Activated T-cell treated with anti-CD3 and anti-CD28 coated beads, Interleukin-2, amount 50 U/mL, for 4 hours (primary cell): ENCODE results near the gene TNFAIP3. TPM values are rescaled to one million over a fixed set of nuclear protein-coding genes. Genes with fewer than 3 reads are reported as not detected.

Experiments used
- ATAC-seq, 2 donors: fragments of 200-7000 bp; cut with Tn5 transposase; one replicate each; pipeline ENCODE4 v1.10.0; 2021
- DNase-seq: peaks from one replicate; pipeline ENCODE4 v3.0.0-alpha.2; 2020
- H3K27me3 Mint-ChIP-seq: one replicate; pipeline ENCODE4 v1.8.0; 2021; ENCODE audit warnings: low read depth, mixed read lengths
- H3K36me3 Mint-ChIP-seq: one replicate; pipeline ENCODE4 v1.8.0; 2022; ENCODE audit warnings: mixed read lengths; ENCODE audit not compliant: insufficient read depth
- H3K4me1 Mint-ChIP-seq: one replicate; pipeline ENCODE4 v1.8.0; 2021; ENCODE audit warnings: low read depth, mixed read lengths
- H3K4me3 Mint-ChIP-seq: one replicate; pipeline ENCODE4 v1.8.0; 2021; ENCODE audit warnings: mild to moderate bottlenecking, moderate library complexity, mixed read lengths
- H3K9me3 Mint-ChIP-seq: one replicate; pipeline ENCODE4 v1.8.0; 2021; ENCODE audit warnings: mixed read lengths
- total RNA-seq, 3 donors: library from RNA; stranded (reverse); gene quantifications; one replicate each; pipeline ENCODE4 v1.2.1, GENCODE V29; 2021

The TNFAIP3 gene
- total RNA-seq, 3 donors from 2014 or later, result 254 to 441 (median 334) TPM

DNA sequence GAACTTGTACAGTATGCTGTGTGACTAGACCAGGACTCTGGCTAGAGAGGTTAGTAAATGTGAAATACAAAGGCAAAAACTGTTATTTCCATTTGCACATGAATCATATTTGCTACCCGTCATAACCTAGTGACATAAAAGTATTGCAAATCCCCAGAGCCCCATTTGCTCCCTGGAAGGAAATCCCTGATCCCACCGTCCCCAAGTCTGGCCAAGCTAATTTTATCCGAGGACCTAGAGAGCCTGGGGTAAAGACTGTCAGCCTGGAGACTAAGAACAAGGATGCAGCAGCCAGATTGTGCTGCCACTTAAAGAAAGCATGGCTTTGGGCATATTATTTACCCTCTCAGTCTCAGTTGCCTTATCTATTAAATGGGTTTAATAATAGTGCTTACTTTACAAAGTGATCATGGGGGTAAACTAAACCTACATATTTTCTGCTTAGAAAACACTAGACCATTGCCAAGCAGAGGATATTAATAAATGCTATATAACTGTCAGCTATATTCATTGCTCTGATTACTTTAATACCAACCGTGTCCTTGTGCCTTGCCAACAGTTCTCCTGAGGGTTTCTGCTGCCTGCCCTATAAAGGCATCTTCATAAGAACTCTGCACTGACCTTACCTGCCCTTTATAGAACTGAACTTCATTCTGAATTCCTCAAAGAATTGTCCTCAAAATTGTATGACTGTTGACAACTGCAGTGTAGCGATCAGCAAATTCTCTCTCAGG, 16.9 kb upstream of the TNFAIP3 start:
- H3K4me3 Mint-ChIP-seq, result no peak overlapping the region
- no peak for DNase-seq
- no peaks in the 10 kb centered on the region for H3K27me3 Mint-ChIP-seq

DNA sequence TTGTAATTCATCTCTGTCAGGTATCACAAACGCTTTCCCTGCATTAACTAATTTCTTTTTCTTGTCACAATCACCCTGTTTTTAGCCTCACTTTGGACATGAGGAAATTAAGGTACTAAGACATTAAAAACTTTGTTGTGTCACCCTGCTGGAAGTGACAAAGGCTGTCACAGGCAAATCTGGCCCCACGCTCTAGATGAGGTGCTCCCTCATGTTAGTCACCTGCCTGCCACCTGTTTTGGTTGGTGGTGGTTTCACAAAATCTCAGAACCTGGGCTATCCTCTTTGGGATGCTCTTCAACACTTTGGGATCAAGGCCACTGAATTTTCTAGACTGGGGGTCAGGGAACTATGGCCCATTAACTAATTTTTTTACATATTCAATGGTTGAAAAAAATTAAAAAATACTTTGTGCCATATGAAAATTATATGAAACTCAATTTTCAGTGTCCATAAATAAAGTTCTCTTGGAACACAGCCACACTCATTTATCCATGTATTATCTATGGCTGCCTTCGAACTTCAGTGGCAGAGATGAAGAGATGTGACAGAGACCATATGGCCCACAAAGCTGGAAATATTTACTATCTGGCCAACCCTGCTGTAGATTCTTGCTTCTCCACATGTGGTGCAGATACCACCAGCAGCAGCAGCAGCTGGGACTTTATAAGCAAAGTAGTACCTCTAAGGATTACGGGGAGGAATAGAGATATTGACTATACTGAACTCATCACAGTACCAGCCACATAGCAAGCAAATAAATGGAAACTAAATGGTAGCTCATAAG, 16.1 kb upstream of the TNFAIP3 start:
- Mint-ChIP-seq H3K4me1 (peaks cover 36% of the 10 kb centered on the region), H3K36me3 (peaks cover 4% of the 10 kb centered on the region), H3K9me3 (peaks cover 5% of the 10 kb centered on the region), H3K4me3 (no peak overlapping the region), H3K27me3 (no peaks in the 10 kb centered on the region)
- no peak for DNase-seq
- no peak for ATAC-seq

More for the DNA sequence above, 16.9 kb upstream of the TNFAIP3 start:
- no peak for ATAC-seq
- H3K4me1 Mint-ChIP-seq, result peaks cover 36% of the 10 kb centered on the region
- no peaks in the 10 kb centered on the region for H3K9me3 Mint-ChIP-seq
- H3K36me3 Mint-ChIP-seq, result no peaks in the 10 kb centered on the region

DNA sequence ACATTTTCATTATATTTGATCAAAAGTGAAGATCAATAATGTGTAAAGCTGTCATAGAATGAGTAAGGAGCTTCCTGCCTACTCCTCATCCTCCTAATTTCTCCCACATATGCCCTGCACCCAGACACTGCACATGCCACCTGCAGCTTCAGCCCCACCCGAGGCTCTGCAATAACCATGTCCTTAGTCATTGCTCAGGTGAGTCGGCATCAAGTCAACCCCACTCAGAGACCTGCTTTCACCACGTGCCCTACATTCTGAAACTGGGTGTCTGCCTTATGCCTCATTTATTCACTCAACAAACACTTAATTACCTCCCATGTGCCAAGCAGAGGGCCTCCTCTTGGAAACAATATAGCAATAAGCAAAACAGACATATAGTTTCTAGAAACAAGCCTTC, 15.4 kb upstream of the TNFAIP3 start:
- Mint-ChIP-seq H3K9me3 (peaks cover 8% of the 10 kb centered on the region), H3K36me3 (peaks cover 9% of the 10 kb centered on the region), H3K27me3 (no peaks in the 10 kb centered on the region), H3K4me1 (peaks cover 36% of the 10 kb centered on the region), H3K4me3 (no peak overlapping the region)
- ATAC-seq, result peak; percentile 47 to 54
- no peak for DNase-seq

DNA sequence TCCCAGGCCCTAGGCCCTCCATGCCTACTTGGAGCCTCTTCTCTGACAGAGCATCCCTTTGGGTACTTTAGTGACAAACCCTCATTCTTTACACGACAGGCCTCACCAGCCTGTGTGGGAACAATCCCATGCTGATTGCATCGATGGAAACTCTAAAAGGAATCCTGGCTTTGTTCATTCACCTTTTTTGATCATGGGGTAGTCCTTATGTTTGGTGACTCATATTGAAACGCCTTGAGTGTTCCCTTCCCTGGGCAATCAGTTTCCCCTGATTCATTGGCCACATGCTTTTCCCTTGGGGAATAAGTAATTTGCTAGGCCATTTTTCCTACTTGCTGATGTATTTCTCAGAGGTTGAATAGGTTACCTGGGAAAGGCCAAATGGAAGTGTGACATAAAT, 14.7 kb upstream of the TNFAIP3 start:
- no peak for ATAC-seq
- peaks cover 36% of the 10 kb centered on the region for H3K4me1 Mint-ChIP-seq
- H3K9me3 Mint-ChIP-seq, result peaks cover 8% of the 10 kb centered on the region
- H3K36me3 Mint-ChIP-seq, result peaks cover 11% of the 10 kb centered on the region
- DNase-seq, result no peak
- H3K4me3 Mint-ChIP-seq, result no peak overlapping the region
- no peaks in the 10 kb centered on the region for H3K27me3 Mint-ChIP-seq

DNA sequence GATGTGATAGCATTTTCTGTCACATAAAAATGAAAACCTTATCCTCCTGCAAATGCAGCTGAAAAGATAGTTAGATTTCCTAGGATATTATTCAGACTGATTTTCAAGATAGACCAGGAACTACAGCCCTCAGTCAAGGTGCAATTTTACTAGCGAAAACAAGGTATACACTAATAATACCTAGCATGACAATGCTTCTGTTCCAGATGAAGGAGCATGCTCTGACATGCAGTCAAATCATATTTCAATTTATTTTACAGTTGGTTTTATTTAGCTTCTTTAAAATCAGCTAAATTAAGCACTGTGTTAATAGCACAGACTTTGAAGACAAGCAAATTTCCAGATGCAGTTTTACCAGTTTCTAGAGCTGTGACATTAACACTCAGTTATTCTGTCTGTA, 14.2 kb upstream of the TNFAIP3 start:
- no peaks in the 10 kb centered on the region for H3K27me3 Mint-ChIP-seq
- peaks cover 16% of the 10 kb centered on the region for H3K36me3 Mint-ChIP-seq
- ATAC-seq, result no peak
- H3K4me3 Mint-ChIP-seq, result no peak overlapping the region
- peaks cover 36% of the 10 kb centered on the region for H3K4me1 Mint-ChIP-seq
- DNase-seq, result no peak
- peaks cover 8% of the 10 kb centered on the region for H3K9me3 Mint-ChIP-seq

DNA sequence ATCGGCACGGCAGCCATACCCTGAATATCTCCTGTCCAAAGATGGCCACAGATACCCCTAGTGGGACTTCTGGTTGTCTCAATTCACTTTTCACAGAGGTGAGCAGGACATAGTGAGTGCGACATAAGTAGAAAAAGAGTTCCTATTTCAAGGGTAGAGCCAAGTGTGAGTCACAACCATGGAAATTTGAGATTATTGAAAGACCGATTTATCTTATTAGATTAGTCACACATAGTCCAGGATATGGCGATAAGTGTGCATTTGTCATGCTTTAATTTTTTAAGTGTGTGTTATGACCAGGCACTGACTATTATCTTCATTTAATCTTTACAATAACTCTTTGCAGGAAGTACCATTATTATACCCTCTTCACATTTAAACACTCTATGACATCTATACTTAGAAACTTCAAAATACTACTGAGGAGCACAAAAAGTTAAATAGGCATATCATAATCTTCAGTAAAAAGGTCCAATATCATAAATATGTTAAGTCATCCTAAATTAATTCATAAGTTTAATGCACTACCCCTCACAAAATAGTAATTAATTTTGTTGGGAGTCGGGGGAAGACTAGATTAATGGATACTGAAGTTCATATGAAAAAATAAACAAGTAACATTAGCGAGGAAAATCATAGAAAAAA, 13.4 kb upstream of the TNFAIP3 start:
- peaks cover 8% of the 10 kb centered on the region for H3K9me3 Mint-ChIP-seq
- H3K4me3 Mint-ChIP-seq, result no peak overlapping the region
- DNase-seq (no peak), ATAC-seq (no peak)
- peaks cover 19% of the 10 kb centered on the region for H3K36me3 Mint-ChIP-seq
- peaks cover 36% of the 10 kb centered on the region for H3K4me1 Mint-ChIP-seq
- no peaks in the 10 kb centered on the region for H3K27me3 Mint-ChIP-seq

DNA sequence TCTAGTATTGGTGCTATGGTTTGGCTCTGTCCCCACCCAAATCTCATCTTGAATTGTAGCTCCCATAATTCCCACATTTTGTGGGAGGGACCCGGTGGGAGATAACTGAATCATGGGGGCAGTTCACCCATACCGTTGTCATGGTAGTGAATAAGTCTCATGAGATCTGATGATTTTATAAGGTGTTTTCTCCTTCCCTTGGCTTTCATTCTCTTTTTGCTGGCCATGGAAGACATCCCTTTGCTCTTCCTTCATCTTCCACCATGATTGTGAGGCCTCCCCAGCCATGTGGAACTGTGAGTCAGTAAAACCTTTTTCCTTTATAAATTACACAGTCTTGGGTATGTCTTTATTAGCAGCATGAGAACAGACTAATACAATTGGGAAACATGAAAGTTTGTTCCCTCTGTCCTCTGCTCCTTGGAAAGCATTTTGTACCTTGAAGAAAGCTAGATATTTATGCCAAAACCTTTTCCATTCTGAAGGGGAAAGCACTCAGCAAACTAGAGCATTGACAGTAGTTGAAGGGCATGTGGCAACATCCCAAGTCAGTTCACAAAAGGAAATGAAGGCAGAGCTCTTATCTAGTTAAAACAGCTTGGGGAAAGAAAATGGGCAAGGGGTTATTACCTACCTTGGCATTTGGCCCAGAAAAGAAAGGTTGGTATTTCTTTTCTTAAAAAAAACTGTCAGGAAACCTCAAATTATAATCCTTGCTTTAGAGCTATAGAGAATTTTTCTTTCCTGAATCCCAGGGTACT, 10.7 kb upstream of the TNFAIP3 start:
- DNase-seq, result no peak
- no peak overlapping the region for H3K4me3 Mint-ChIP-seq
- peaks cover 8% of the 10 kb centered on the region for H3K9me3 Mint-ChIP-seq
- H3K36me3 Mint-ChIP-seq, result peaks cover 24% of the 10 kb centered on the region
- ATAC-seq, result no peak
- H3K27me3 Mint-ChIP-seq, result no peaks in the 10 kb centered on the region
- peaks cover 18% of the 10 kb centered on the region for H3K4me1 Mint-ChIP-seq

DNA sequence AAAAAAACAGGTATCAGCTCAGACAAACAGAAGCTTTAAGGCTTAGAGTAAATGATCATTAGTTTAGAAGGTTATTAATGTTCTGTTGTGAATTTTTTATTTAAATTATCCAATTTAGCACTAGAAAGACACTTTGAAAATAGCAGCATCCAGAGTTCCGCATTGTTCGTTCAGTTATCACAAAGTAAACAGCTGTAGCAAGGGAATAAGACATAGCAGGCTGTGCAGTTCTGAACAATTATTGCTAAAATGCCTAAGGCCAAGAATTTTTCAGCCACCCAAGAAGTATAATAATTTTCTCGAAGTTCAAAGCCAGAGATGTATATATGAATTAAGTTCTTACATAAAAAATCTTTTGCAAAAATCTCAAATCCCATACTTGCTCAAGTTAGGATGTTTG, 8.0 kb upstream of the TNFAIP3 start:
- no peak for ATAC-seq
- Mint-ChIP-seq H3K4me1 (peaks cover 8% of the 10 kb centered on the region), H3K9me3 (peaks cover 8% of the 10 kb centered on the region), H3K27me3 (no peaks in the 10 kb centered on the region), H3K4me3 (no peak overlapping the region), H3K36me3 (peaks cover 28% of the 10 kb centered on the region)
- no peak for DNase-seq

DNA sequence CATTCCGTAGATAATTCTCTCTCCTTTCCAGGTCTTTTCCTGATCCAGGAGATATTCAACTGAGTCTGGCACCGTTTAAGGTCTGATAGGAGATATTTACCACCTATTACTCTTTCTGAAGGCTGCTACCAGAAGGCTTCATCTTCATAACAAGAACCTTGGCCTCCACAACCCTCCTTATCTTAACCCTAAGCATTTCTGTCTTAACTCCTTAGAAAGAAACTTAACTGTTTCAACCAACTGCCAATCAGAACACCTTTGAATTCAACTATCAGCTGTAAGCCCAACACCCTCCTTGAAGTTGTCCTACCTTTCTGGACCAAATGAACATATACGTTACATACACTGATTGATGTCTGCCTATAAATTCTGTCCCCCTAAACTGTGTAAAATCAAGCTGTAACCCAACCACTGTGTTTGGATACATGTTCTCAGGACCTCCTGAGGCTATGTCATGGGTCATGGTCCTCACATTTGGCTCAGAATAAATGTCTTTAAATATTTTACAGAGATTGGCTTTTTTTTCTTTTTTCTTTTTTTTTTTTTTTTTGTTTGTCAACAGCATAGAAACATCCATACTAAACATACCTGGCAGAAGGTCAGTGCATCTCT, 6.6 kb upstream of the TNFAIP3 start:
- peaks cover 11% of the 10 kb centered on the region for H3K4me1 Mint-ChIP-seq
- ATAC-seq, result no peak
- no peak overlapping the region for H3K4me3 Mint-ChIP-seq
- no peaks in the 10 kb centered on the region for H3K27me3 Mint-ChIP-seq
- peaks cover 34% of the 10 kb centered on the region for H3K36me3 Mint-ChIP-seq
- peaks cover 7% of the 10 kb centered on the region for H3K9me3 Mint-ChIP-seq
- DNase-seq, result no peak

DNA sequence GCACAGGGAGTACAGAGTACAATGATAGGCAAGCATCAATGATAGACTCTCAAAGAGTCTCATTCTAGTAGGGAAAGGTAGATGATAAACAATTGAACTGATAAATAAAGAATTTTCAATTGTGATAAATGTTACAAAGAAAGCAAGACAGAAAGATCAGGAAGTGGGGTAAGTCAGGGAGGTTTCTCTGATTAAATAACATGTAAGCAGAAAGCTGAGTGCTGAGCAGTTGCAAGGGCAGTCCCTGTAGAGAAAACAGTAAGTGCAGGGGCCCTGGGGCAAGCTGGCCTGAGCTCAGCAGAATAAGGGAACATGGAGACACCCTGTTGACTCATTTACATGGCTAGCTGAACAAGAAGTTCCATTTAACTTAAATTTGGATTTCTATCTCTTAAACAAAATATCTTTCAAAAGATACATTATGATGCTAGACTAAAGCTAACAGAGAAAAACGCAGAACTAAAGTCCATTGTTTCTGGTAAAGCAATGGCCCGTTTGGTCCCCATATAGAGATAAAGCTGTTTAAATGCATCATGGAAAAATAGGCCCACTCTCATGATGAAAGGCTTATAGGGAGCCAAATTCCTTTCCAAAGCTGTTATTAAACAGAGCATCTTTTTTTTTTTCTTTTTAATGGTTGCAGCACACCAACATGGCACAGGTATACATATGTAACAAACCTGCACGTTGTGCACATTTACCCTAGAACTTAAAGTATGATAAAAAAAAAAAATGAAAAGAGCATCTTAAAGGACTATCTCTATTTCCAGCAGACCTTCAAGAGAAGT, 5.3 kb upstream of the TNFAIP3 start:
- Mint-ChIP-seq H3K27me3 (no peaks in the 10 kb centered on the region), H3K9me3 (no peaks in the 10 kb centered on the region), H3K36me3 (peaks cover 24% of the 10 kb centered on the region), H3K4me1 (peaks cover 23% of the 10 kb centered on the region), H3K4me3 (no peak overlapping the region)
- ATAC-seq (no peak), DNase-seq (no peak)

DNA sequence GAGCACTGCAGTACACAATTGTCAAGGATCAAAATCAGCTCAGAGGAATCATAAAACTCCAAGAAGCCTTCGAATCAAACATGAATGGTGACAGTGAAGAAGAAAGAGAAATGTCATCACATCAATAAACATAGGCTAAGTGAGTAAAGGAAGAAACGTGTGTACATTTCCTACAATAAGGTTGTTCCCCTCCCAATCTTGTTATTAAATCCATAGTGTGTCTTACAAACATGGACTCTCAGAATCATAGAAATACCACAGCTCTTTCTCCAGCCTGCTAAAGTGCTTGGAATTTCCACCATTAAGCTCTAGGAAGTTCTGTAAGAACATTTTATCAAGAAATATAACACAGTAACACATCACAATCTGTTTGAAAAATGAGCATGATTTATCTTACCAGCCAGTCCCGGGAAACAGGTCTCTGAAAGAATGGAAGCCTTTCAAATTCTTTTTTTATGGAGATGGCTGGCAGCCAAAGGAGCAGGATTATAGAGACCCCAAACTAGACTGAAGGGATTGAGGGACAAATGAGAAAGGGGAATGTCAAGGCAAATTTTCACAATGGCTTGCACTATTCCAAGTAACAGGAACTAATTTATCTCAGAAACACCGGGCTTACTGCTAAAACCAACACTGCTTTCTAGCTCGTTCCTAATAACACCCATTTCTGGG, 4.5 kb upstream of the TNFAIP3 start:
- Mint-ChIP-seq H3K36me3 (peaks cover 21% of the 10 kb centered on the region), H3K9me3 (no peaks in the 10 kb centered on the region), H3K4me1 (peaks cover 23% of the 10 kb centered on the region), H3K4me3 (no peak overlapping the region), H3K27me3 (no peaks in the 10 kb centered on the region)
- ATAC-seq, result no peak
- DNase-seq, result no peak

DNA sequence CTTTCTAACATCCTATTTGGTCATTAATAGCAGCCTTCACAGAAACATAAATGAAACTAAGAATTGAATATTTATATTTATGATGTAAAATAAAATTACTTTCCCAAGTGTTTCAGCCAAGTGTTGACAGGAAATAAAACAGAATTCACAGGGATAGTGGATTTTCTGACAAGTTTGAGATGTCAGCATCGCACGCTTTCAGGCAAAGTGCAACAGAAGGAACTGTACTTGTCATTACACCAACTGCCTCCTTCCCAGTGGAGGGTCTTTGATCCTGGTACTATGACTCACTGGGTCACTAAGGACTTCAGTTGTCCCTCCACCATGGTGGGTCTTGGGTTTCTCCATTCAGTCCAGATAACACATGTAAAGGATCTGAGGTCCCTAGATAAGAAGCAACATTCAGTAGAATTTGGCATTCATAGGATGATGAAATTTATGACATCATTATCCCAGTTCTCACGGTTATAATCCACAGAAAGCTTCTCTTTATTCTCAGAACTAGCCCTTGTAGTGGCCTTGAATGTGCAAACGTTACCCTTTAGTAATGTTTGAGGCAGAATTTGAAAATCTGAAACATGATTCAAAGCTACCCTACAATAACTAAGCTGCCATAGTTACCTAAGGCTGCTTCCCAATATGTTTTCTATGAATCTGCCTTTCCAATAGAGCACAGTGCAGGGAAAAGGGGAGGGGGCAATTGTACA, 3.8 kb upstream of the TNFAIP3 start:
- peaks cover 23% of the 10 kb centered on the region for H3K4me1 Mint-ChIP-seq
- ATAC-seq, result no peak
- H3K27me3 Mint-ChIP-seq, result no peaks in the 10 kb centered on the region

More for the DNA sequence above, 3.8 kb upstream of the TNFAIP3 start:
- Mint-ChIP-seq H3K4me3 (no peak overlapping the region), H3K36me3 (peaks cover 17% of the 10 kb centered on the region), H3K9me3 (no peaks in the 10 kb centered on the region)
- DNase-seq, result no peak
